ENCODE results near the gene TBC1D16. TPM values are rescaled to one million over a fixed set of nuclear protein-coding genes. Genes with fewer than 3 reads are reported as not detected.

The TBC1D16 gene
- 35.5 TPM for total RNA-seq

GRCh38 chr17:80035687-80035936 is at the start of gene TBC1D16:
TSS of gene TBC1D16 (minus strand) at chr17:80035872. CDS start at chr17:80013547, 22,325 bp downstream.

GRCh38 chr17:80035937-80036714 is 454 bp upstream of the TBC1D16 start, which contains the start of gene CCDC40:
TSS of gene CCDC40 (plus strand) at chr17:80036642. CDS start at chr17:80036663, 21 bp downstream.

Other genes with a start within 250 kb of the TBC1D16 start
- 9.9 TPM for gene CBX8, start 238.8 kb downstream of the TBC1D16 start, total RNA-seq
- 24.7 TPM for gene CBX4, start 196.4 kb downstream of the TBC1D16 start, total RNA-seq
- gene CCDC40, start 770 bp upstream of the TBC1D16 start, total RNA-seq: 14.3 TPM
- 17.1 TPM for gene GAA, start 65.7 kb upstream of the TBC1D16 start, total RNA-seq
- 53.1 TPM for gene EIF4A3, start 111.3 kb upstream of the TBC1D16 start, total RNA-seq
- gene CARD14, start 134.2 kb upstream of the TBC1D16 start, total RNA-seq: 0.46 TPM
- 9.5 TPM for gene SGSH, start 184.5 kb upstream of the TBC1D16 start, total RNA-seq
- gene SLC26A11, start 184.6 kb upstream of the TBC1D16 start, total RNA-seq: 30.7 TPM
- gene RNF213, start 225.0 kb upstream of the TBC1D16 start, total RNA-seq: 22.6 TPM